CD4-positive, alpha-beta memory T cell (primary cell): ENCODE measurements around the gene NEB. TPM values are rescaled to one million over a fixed set of nuclear protein-coding genes. Genes with fewer than 3 reads are reported as not detected.
"Not testable (repeated sequence)": the region's sequence is repeated elsewhere in the genome, so short reads cannot be mapped to it uniquely, and the experiment has no call there.

ENCODE experiments used
- CTCF ChIA-PET: fragments of 350-600 bp; sonication (Branson Sonifier 250); formaldehyde crosslinking; loops from one replicate; lab custom pipeline; 2021; ENCODE audit warnings: inconsistent platforms; ENCODE audit not compliant: partially characterized antibody; lab: Charles Lee
- POLR2A ChIA-PET: fragments of 350-600 bp; sonication (Branson Sonifier 250); formaldehyde crosslinking; loops from one replicate; lab custom pipeline; 2021; ENCODE audit not compliant: partially characterized antibody; lab: Charles Lee
- DNase-seq, 5 donors: peaks; one replicate each; pipeline versions ENCODE4 v3.0.0 to v3.0.0-alpha.2; 2020 to 2022; ENCODE audit warnings: mixed read lengths in 1 of 5
- H3K27ac ChIP-seq: one replicate; pipeline ENCODE4 v1.7.0; 2013; ENCODE audit warnings: low read depth, low read length
- H3K27me3 ChIP-seq: 2 replicates; pipeline ENCODE4 v1.7.0; 2013; ENCODE audit warnings: mild to moderate bottlenecking, low read length, moderate library complexity; ENCODE audit not compliant: insufficient read depth
- H3K36me3 ChIP-seq: 2 replicates; pipeline ENCODE4 v1.7.0; 2013; ENCODE audit warnings: mild to moderate bottlenecking, low read length, moderate library complexity; ENCODE audit not compliant: insufficient read depth
- H3K4me1 ChIP-seq: 2 replicates; pipeline ENCODE4 v1.7.0; 2013; ENCODE audit warnings: mild to moderate bottlenecking, low read length, moderate library complexity; ENCODE audit not compliant: insufficient read depth
- H3K4me3 ChIP-seq, 2 donors: one replicate each; pipeline ENCODE4 v1.7.0; 2013; ENCODE audit warnings: low read length in 2 of 2, mild to moderate bottlenecking in 1 of 2
- H3K9me3 ChIP-seq, 2 donors: one replicate each; pipeline ENCODE4 v1.7.0; 2013; ENCODE audit warnings: low read length in 2 of 2, control low read depth in 1 of 2; ENCODE audit not compliant: control insufficient read depth in 1 of 2
- H3K27ac Mint-ChIP-seq, 7 donors: one replicate each; pipeline ENCODE4 v1.8.0; 2020 to 2021; ENCODE audit warnings: mixed read lengths in 7 of 7, mild to moderate bottlenecking in 6 of 7, inconsistent platforms in 3 of 7, moderate library complexity in 3 of 7
- H3K27me3 Mint-ChIP-seq, 2 donors: one replicate each; pipeline ENCODE4 v1.8.0; 2020 to 2021; ENCODE audit warnings: mixed read lengths in 2 of 2
- H3K36me3 Mint-ChIP-seq, 2 donors: one replicate each; pipeline ENCODE4 v1.8.0; 2020 to 2021; ENCODE audit warnings: mixed read lengths in 2 of 2, inconsistent platforms in 1 of 2, mild to moderate bottlenecking in 1 of 2
- H3K4me1 Mint-ChIP-seq, 4 donors: one replicate each; pipeline ENCODE4 v1.8.0; 2020 to 2021; ENCODE audit warnings: mixed read lengths in 4 of 4, mild to moderate bottlenecking in 1 of 4
- H3K4me3 Mint-ChIP-seq, 8 donors: one replicate each; pipeline ENCODE4 v1.8.0; 2020 to 2021; ENCODE audit warnings: mixed read lengths in 8 of 8, mild to moderate bottlenecking in 7 of 8, moderate library complexity in 6 of 8, inconsistent platforms in 3 of 8
- H3K9me3 Mint-ChIP-seq, 8 donors: one replicate each; pipeline ENCODE4 v1.8.0; 2020 to 2021; ENCODE audit warnings: mixed read lengths in 8 of 8, mild to moderate bottlenecking in 5 of 8, inconsistent platforms in 3 of 8, moderate library complexity in 1 of 8
- intact Hi-C: fragments of 100-400 bp; cut with micrococcal nuclease; formaldehyde crosslinking; loops from one replicate; pipeline ENCODE4 v1.15.1; 2023
- polyA plus RNA-seq, 2 donors: library from polyadenylated mRNA; unstranded; fragments of 300-500 nt; fragmentation: Illumina TruSeq; gene quantifications; one replicate each; pipeline ENCODE4 v1.2.3, GENCODE V29; 2021
- total RNA-seq, 2 experiments: library from RNA; stranded (reverse); gene quantifications; one replicate each; pipeline ENCODE4 v1.2.3, GENCODE V29; 2021

The NEB gene
- total and polyA plus RNA-seq, 4 experiments from 2014 or later: 0.17 to 2.1 (median 0.91) TPM; not detected in 1

DNA sequence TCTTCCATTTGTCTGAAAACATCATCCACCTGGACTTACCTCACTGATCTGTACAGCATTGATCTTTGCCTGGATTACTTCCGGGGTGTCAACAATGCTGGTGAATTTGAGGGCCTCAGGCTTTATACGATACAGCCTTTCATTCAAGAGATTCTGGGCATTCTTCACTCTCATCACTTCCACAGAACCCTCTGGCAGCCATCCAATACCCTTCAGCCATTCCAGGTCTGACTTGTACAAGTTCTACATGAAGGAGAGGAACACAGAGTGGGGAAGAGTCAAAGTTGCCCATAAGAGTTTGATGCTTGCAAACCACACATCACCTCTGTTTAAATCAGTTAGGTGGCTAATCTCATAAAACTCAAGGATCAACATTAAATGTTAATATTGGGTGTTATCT, 130.7 kb downstream of the NEB start:
- DNase-seq, H3K36me3 ChIP-seq, POLR2A ChIA-PET, H3K27me3 ChIP-seq, H3K27ac ChIP-seq, H3K9me3 Mint-ChIP-seq, H3K9me3 ChIP-seq, H3K4me1 ChIP-seq, H3K4me1 Mint-ChIP-seq, H3K27ac Mint-ChIP-seq, H3K4me3 ChIP-seq, H3K27me3 Mint-ChIP-seq, H3K4me3 Mint-ChIP-seq, CTCF ChIA-PET, intact Hi-C loops, H3K36me3 Mint-ChIP-seq: not testable (repeated sequence)

DNA sequence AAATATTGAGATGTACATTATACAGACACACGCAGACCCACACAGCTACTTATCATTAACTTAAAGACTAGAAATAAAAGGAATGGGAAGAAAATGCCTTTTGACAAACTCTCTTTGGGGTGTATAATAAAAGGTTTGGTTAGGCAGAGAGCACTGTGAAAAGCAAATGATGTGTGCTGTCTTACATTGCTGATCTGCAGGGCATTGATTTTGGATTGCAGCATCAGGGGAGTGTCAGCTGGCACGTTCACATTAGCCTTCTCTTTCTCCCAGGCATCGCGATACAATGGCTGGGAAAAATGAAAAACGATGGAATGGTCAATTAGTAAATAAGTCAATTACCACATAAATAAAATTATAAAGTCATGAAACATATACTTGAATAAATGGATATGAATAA, 131.9 kb downstream of the NEB start:
- CTCF ChIA-PET, POLR2A ChIA-PET, H3K4me1 ChIP-seq, H3K4me3 ChIP-seq, H3K9me3 ChIP-seq, H3K27ac ChIP-seq, H3K27ac Mint-ChIP-seq, H3K4me3 Mint-ChIP-seq, H3K27me3 ChIP-seq, DNase-seq, H3K9me3 Mint-ChIP-seq, H3K4me1 Mint-ChIP-seq, H3K36me3 ChIP-seq, H3K27me3 Mint-ChIP-seq, H3K36me3 Mint-ChIP-seq, intact Hi-C loops: not testable (repeated sequence)

DNA sequence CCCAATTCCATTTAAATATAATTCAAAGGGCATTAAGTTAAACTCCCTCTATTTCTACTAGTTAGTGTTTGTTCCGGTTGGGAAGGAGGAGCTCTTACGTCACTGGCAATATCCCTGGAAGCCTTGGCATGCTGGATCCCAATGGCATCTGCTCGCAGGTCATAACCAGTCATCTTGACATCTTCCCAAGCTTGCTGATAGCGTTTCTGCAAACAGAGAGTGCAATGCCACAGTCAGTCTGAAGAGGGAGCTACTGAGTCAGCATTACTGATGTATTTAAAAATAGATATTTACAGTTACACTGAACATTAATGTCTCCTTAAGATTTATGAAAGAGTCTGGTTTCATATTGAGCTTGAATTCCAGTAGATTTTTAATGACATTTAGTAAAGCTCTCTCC, 132.5 kb downstream of the NEB start:
- H3K27ac ChIP-seq, DNase-seq, POLR2A ChIA-PET, H3K27me3 ChIP-seq, H3K4me3 Mint-ChIP-seq, H3K4me1 ChIP-seq, H3K9me3 Mint-ChIP-seq, H3K9me3 ChIP-seq, H3K36me3 ChIP-seq, intact Hi-C loops, H3K27me3 Mint-ChIP-seq, H3K27ac Mint-ChIP-seq, H3K4me1 Mint-ChIP-seq, H3K36me3 Mint-ChIP-seq, CTCF ChIA-PET, H3K4me3 ChIP-seq: not testable (repeated sequence)

DNA sequence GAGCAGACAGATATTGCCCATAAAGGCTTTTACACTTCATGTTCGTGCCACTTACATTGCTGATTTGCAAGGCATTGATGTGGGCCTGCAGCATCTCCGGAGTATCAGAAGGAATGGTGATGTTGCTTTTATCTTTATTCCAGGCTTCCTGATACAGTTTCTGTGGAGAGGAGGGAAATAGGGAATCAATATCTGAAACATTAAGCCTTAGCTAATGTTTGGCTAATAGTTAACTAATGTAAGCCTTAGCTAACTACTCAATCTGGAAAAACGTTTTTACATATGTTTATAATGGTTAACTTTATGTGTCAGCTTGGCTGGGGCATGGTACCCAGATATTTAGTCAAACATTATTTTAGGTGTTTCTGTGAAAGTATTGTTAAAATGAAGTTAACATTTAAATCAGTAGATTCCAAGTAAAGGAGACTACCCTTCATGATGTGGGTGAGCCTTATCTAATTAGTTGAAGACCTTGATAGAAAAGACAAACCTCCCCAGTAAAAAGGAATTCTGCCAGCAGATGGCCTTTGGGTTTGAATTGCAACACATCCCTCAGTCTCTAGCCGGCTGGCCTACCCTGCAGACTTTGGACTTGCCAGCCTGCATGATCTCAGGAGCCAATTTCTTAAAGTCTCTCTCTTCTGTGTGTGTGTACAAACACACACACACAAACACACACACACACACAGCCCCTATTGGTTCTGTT, 137.2 kb downstream of the NEB start:
- H3K27ac Mint-ChIP-seq, H3K4me3 Mint-ChIP-seq, H3K27me3 Mint-ChIP-seq, intact Hi-C loops, DNase-seq, H3K27me3 ChIP-seq, H3K27ac ChIP-seq, H3K4me1 ChIP-seq, POLR2A ChIA-PET, H3K36me3 Mint-ChIP-seq, H3K36me3 ChIP-seq, H3K4me1 Mint-ChIP-seq, H3K9me3 ChIP-seq, CTCF ChIA-PET, H3K9me3 Mint-ChIP-seq, H3K4me3 ChIP-seq: not testable (repeated sequence)

DNA sequence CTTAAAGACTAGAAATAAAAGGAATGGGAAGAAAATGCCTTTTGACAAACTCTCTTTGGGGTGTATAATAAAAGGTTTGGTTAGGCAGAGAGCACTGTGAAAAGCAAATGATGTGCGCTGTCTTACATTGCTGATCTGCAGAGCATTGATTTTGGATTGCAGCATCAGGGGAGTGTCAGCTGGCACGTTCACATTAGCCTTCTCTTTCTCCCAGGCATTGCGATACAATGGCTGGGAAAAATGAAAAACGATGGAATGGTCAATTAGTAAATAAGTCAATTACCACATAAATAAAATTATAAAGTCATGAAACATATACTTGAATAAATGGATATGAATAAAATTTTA, 142.4 kb downstream of the NEB start:
- intact Hi-C loops, H3K27ac Mint-ChIP-seq: not testable (repeated sequence)

DNA sequence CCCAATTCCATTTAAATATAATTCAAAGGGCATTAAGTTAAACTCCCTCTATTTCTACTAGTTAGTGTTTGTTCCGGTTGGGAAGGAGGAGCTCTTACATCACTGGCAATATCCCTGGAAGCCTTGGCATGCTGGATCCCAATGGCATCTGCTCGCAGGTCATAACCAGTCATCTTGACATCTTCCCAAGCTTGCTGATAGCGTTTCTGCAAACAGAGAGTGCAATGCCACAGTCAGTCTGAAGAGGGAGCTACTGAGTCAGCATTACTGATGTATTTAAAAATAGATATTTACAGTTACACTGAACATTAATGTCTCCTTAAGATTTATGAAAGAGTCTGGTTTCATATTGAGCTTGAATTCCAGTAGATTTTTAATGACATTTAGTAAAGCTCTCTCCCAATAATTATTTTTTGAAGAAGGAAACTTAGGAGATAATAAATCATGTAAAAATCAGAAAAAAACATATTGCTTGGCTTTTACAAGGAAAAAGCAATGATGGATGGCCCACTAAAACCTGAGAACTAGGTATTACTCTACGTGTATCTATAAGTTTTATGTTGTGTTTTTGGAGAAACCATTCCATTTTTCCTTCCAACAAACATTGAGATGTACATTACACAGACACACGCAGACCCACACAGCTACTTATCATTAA, 142.9 kb downstream of the NEB start:
- peak in 4 of 5 donors; percentile 10 to 20 (median 12) for DNase-seq
- intact Hi-C loops, CTCF ChIA-PET: not testable (repeated sequence)

More for the DNA sequence above, 142.4 kb downstream of the NEB start:
- H3K36me3 ChIP-seq, H3K4me3 ChIP-seq, H3K9me3 ChIP-seq, H3K4me3 Mint-ChIP-seq, DNase-seq, POLR2A ChIA-PET, H3K36me3 Mint-ChIP-seq, H3K27ac ChIP-seq, H3K4me1 Mint-ChIP-seq, H3K4me1 ChIP-seq, H3K9me3 Mint-ChIP-seq, H3K27me3 Mint-ChIP-seq, CTCF ChIA-PET, H3K27me3 ChIP-seq: not testable (repeated sequence)

DNA sequence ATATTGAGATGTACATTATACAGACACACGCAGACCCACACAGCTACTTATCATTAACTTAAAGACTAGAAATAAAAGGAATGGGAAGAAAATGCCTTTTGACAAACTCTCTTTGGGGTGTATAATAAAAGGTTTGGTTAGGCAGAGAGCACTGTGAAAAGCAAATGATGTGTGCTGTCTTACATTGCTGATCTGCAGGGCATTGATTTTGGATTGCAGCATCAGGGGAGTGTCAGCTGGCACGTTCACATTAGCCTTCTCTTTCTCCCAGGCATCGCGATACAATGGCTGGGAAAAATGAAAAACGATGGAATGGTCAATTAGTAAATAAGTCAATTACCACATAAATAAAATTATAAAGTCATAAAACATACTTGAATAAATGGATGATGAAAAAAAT, 153.0 kb downstream of the NEB start:
- H3K9me3 ChIP-seq, H3K36me3 ChIP-seq, H3K36me3 Mint-ChIP-seq, POLR2A ChIA-PET, DNase-seq, H3K4me3 Mint-ChIP-seq, H3K27me3 Mint-ChIP-seq, intact Hi-C loops, H3K4me3 ChIP-seq, H3K9me3 Mint-ChIP-seq, H3K27me3 ChIP-seq, H3K4me1 Mint-ChIP-seq, H3K27ac Mint-ChIP-seq, H3K27ac ChIP-seq, CTCF ChIA-PET, H3K4me1 ChIP-seq: not testable (repeated sequence)

More for the DNA sequence above, 142.9 kb downstream of the NEB start:
- H3K4me1 ChIP-seq, POLR2A ChIA-PET, H3K9me3 Mint-ChIP-seq, H3K27me3 Mint-ChIP-seq, H3K4me3 ChIP-seq, H3K27ac ChIP-seq, H3K9me3 ChIP-seq, H3K4me3 Mint-ChIP-seq, H3K27ac Mint-ChIP-seq, H3K36me3 ChIP-seq, H3K36me3 Mint-ChIP-seq, H3K4me1 Mint-ChIP-seq, H3K27me3 ChIP-seq: not testable (repeated sequence)
